Medulla oblongata (tissue), 1 donor: ENCODE data around the gene SLC6A6.

Experiments used
- DNase-seq: peaks from one replicate; pipeline ENCODE4 v3.0.0-alpha.2; 2015; ENCODE audit errors: extremely low spot score

Gene SLC6A6

DNA sequence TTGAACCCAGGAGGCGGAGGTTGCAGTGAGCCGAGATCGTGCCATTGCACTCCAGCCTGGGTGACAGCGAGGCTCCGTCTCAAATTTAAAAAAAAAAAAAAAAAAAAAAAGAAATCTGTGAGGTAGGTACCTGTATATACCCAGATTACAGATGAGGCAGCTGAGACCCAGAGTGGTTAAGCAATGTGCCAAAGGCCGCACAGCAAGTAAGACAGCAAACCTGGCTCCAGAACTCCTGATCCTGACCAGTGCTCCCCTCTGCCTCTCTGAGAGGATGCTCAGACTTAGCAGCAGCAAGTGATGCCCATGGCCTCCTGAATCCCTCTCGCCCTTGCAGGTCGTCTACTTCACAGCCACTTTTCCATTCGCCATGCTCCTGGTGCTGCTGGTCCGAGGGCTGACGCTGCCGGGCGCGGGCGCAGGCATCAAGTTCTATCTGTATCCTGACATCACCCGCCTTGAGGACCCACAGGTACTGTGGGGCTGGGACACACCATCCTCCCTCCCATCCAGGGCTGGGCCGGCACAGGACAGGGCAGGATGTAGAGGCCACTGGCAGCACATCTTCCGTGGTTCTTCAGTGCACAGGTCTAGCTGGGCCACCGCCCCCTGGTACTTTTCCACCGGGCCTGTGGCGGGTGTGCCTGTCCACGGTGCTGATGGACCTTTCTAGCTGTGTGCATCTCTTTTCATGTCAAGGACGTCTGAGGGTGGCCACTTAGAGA lies 63.9 kb downstream of the SLC6A6 start:
- no peak for DNase-seq

DNA sequence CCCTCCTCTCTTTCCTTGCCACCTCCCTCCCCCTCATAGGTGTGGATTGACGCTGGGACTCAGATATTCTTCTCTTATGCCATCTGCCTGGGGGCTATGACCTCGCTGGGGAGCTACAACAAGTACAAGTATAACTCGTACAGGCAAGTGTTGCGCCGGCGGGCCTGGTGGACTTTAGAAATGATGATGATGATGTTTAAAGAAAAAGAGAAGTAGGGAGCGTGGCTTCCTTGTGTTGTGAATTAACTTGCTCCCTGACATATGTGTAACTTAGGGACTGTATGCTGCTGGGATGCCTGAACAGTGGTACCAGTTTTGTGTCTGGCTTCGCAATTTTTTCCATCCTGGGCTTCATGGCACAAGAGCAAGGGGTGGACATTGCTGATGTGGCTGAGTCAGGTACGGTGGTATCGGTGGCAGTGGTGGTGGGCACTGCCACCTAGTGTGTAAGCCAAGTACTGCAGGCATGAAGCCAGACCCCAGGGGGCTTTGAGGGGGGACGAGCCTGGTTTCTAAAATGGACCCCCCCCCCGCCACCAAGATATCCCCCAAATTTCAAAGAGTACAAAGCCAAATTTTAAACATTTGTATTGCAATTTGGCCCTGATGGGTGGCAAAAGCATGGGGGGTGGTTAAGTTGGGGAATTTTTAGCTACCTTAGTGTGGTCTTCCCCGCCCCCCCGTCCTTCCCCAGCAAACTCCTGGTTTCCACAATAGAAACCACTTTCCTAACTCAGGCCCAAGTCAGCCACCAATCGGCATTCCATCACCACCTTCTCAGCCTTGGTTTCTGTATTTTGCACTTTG lies 65.6 kb downstream of the SLC6A6 start:
- peak; percentile 62 for DNase-seq

DNA sequence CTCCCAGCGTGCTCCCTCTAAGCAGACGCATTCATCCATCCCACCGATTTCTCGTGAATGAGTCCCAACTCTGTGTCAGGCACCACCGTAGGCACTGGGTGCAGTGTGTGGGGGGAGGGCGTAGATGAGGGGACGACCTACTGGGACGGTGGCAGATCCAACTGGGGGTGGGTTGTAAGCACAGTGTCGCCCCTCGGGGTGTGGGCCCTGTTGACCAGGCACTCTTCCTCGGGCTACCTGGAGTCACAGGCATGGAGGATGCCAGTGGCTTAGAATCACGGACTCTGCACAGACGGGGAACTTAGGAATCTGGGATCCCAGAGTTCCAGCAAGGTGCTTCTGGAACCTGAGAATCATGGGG lies 66.2 kb downstream of the SLC6A6 start:
- DNase-seq, result no peak

DNA sequence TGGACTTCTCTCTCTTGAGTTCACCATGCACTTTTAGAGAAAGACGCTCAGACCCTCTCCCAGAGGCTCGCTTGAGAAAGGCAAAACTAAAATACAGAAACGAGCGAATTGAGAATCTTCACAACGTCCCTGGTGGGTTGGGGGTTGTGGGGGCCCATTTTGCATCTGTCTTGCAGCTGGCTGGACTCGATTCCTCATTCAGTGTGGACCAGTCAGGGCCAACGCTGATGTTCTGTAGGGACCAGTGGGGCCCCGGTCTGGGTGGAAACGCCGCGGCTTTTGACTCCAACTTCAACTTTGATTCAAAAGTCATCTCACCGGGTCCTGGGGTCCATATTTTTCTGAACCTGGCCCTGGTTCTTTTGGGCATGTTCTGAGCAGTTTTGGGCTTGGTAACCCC lies 68.1 kb downstream of the SLC6A6 start:
- DNase-seq, result no peak

DNA sequence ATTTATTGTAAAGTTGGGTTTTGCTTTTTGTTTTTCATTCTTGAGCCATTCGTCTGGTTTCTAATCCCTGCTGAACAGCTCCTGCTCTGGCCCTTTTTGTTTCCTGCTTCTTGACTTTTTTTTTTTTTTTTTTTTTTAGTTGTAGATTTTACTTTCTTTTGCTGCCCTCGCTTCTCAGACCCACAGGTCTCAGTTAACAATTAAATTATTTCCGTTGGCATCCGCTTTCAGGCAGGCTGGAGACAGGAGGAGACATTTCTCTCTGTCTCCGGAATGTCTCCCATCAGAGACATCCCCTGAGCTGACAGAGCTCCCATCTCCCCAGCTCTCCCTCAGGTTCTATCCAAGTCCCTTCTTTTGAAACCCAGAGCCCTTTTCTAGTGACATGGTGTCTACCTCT lies 68.6 kb downstream of the SLC6A6 start:
- DNase-seq, result no peak

DNA sequence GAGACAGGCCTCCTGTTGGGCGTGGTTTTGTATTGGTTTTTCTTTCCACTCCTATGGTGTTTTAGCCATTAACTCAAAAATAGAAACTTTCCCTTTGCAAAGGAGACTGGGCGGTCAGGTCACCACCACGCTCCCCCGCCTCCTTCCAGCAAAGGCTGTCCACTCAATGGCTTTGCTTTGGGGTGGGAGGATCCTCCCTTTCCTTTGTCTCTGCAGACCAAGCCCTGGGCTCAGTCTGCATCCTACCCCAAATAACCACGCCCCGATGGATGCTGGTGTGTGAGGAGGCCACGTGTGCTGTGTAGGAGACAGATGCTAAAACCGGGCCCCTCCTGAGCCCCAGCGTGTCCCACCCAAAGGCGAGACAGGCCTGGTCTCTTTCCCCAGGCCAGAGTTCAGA lies 69.3 kb downstream of the SLC6A6 start:
- DNase-seq, result no peak

DNA sequence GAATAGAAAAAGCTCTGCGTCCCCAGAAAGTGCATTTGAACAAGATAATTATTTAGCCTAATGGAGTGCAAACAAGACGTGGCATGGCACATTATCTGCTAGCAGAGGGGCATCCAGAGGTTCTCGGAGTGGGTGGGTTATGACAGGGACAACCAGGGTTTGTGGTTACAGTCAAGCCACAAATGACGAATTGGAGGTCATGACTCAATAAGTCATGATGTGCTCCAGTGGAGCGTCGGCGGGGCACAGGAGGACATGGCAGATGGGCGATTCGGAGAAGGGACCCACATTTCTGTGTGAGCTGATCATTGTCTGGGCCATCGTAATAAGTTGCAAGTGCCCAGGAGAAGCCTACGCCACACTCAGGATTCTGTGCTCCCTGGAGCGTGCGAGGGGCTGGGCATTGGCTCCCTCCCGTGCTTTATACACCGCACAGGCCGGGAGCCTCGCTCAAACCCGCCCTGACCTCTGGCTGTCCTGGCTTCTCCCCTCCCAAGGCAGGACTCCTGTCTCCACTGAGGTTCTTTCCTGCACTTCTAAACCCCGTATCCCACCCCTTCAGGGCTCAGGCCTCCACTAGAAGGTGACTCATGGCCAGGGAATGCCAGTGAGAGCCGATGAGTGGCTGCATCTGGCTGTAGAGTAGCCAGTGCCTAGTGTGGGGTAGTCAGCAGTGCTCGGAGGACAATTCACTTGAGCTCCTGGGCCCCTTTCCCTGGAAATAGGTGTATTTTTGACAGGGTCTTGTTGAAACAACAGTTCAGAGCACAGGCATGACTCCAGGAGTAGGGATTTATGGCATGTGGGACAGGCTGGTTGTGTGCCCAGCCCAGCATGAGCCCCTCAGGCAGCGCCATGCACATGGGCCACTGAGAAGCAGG lies 70.3 kb downstream of the SLC6A6 start:
- no peak for DNase-seq

DNA sequence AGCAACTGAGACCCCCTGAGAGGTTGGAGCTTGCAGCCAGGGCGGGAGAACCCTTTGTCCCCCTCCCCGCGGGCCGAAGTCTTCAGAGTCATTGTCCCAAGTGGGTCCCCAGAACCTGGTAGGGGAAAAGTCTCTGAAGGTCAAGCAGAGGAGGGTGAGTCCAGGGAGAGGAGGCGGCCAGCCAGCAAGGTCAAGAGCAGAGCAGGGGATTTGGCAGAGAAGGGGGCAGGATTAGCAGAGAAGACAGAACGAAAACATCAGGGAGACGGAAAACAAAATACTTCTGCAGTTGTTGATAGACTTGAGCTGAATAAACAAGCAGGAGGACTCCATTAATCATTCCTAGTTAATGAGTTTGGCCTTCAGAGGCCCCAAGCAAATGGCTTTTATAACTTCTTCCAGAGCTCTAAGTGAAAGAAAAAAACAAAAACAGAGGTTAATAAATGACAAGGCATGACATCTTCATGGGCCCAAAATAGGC lies 71.0 kb downstream of the SLC6A6 start:
- no peak for DNase-seq

DNA sequence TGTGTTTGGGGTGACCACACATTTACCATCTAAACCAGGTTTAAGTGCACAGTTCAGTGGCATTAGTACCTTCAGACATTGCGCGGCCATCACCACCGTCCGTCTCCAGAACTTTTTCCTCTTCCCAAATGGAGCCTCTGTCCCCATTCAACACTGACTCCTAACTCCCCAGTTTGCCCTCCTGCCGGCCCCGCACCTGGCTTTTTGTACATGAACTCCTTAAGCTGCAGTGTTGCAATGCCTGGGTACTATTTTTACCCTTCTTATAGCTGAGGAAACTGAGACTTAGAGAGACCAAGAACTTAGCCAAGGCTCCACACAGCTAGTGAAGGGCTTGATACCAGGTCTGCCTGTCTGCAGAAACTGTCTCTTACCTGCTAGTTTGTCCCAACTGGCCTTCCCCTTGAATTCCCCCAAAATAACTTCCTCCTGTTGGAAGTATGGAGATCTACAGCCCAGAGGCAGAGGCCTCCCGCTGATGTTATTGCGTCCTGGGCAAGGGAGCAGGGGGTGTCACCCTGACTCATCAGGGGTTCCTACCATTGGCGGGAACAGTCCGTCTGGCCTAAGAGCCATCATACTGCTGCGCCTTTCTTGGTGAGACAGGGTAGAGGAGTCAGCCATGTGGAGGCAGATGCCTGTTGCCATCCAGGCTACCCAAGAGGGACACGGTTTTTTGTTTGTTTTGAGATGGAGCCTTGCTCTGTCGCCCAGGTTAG lies 72.1 kb downstream of the SLC6A6 start:
- no peak for DNase-seq

DNA sequence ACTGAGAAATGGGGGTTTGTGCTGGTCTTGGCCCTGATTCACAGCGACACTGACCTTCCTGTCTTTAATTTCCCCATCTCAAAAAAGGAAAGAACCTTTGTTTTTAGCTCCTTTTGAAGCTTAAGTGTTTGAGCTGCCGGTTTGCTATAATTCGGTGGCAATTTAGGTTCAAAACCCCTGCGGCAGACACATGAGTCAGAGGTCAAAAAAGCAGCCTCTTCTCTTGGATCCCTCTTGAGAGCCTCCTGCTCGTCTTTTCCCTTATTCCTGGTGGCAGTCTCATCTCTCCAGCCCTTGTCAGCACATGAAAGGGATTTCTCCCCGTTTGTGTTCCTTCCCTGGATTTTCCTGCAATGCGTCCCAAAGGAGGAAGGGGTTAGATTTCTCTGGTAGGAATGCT lies 73.2 kb downstream of the SLC6A6 start:
- DNase-seq, result no peak

DNA sequence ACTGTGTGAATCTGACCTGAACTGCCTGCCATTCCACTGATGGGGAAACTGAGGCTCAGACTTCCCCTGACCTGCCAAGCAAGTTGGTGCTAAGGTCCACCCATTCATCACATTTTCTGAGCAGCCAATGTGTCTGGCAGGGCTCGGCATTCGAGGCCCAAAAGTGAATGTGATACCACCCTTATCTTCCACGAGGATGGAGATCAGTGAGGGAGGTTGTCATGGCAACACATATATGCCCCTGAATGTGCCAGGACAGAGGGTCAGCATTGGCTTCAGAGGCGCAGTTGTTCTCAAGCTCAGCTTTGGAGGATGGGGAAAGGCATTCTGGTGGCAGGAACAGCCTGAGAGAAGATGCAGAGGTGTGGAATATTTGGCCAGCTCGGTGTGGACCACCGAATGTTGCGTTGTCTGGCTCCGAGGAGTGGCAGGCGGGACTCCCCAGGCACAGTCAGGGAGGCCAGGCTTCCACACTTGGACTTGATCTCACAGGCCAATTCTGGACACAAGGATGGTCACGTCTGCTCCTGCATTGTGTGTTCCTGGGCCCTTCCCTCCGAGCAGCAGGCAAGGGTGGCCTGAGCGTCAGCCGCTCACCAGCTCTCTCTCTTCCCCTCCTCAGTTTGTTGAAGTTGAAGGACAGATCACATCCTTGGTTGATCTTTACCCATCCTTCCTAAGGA lies 74.3 kb downstream of the SLC6A6 start:
- DNase-seq, result no peak

DNA sequence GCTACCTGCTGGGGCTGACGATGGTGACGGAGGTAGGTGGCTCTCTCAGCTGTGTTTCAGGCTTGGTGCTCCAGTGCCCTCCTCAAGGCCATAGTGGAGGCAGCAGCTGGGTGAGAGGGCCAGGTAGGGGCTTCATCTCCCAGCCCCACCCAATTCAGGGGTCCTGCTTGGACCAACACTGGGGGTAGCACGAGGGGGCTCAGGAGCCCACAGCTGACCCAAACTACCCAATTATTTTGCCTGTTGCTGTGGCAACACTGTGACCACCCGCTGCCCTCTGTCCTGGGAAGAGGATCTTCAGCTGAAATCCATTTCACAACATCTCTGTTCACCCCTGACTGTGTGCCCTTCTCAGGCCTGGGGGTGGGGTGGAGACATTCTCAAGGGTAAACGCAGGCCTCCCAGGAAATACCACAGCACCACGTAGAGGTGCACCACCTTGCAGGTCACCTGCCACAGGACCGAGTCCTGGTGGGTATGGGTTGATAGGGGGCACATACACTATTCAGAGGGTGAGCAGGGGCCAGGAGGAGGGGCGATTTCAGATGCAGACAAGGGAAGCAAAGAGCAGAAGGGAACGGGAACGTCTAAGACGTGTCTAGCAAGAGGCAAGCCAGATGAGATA lies 75.0 kb downstream of the SLC6A6 start:
- DNase-seq, result no peak

DNA sequence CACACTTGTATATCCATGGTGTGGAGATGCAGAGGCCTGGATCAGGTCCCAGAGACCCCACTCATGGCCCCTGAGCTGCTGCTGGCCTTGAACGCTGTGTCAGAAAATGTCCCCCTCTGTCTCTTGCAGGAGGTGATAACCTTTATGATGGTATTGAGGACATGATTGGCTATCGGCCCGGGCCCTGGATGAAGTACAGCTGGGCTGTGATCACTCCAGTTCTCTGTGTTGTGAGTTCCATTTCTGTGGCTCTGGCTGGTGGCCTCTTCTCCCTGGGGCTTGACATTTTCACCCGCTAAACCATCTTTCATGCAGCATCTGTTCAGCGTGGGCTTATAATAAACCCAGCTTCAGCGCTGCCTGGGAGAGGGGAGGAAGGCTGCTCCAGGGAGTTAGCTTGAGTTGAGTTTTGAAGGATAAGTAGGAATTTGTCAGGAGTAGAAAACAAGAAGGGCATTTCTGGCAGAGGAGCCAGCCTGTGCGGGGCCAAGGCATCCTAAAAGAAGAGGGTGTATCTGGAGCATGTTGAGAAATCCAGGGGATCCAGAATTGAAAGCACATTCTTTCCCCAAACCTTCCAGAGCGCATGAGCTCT lies 76.6 kb downstream of the SLC6A6 start:
- DNase-seq, result no peak

DNA sequence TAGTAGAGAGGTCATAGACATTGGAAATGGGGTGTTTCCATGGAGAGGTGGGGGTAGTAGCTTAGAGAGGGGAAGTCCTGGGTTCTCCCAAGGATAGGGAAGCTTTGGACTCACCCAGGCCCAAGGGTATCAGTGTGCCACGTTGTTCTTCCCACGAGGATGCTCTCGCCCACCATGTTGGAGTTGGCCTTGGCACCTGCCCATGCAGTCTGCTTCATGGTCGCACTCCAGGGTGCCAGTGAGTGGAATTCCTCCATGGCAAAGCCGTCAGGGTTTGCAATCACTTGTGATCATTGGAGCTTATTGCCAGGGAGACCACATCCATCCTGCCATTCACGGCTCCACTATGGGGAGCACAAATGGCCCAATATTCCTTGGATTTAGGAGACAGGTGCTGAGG lies 77.2 kb downstream of the SLC6A6 start:
- no peak for DNase-seq

DNA sequence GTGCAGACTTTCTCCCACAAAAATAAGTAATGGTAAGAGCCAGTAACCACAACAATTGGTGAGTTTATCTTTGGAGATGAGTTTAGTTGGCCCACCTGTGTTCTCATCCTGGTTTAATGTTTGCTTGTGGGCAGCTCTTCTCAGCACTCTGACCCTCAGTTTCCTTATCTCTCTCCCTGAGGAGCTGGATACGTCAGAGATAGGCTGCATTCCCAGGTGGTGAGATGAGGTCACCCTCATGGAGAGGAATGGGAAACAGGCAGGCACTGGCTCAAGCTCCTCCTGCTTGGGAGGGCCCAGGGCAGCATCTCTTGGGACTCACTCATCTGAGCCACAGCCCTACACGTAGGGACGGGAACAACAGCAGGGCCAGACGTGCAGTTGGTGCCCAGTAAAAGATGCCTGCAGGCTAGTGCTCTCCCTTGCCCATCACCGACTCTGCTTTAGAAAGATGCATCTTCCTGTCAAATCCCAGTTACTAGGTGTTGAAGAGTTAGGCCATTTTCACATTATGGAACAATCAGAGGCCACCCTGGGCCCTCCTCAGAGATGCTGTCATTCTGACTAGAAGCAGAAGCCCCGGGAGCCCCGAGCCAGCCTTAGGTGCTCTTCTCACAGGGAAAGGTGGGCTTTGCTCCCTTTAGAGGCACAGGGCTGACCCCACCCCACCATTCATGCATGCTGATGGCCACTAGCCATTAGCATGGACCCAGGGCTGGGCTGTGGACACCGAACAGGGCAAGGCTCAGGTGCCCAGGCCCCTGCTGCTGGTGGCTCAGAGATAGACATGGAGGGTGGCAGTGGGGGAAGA lies 78.0 kb downstream of the SLC6A6 start:
- no peak for DNase-seq

DNA sequence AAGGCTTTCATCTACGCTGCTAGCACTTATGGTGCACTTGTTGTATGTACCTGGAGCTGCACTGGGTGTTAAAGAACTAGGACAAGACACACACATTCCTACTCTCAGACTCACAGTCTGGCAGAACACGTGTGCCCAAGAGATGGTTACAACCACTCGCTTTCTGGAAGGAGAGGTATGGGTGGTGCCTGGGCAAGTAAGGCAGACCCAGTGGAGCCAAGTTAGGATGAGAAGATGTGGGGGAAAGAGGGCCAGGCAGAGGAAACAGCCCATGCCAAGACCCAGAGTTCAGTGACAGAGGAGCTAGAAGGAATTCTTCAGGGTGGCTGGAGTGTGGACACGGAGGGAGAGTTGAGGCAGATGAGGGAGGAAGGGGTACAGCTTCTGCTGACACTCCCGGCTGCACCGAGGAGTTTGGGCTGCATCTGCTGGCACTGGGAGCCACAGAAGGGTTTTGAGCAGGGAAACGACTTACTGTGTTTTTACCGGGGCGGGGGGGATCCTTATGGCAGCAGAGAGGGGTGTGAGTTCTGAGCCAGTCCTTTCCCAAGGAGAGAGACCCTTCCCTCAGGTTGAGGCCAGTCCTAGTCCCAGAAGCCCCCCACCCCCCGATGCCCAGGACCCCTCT lies 78.7 kb downstream of the SLC6A6 start:
- DNase-seq, result no peak

DNA sequence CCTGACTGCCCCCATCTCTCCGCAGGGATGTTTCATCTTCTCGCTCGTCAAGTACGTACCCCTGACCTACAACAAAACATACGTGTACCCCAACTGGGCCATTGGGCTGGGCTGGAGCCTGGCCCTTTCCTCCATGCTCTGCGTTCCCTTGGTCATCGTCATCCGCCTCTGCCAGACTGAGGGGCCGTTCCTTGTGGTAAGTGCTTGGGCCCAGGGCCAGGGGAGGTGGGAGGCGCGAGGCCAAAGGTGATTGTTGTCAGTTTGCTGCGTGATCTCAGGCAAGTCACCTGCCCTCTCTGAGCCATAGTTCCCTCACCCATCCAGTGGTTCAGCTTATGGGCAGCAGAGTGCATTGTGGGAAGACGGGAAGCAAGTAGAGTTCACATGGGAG lies 79.2 kb downstream of the SLC6A6 start:
- no peak for DNase-seq

DNA sequence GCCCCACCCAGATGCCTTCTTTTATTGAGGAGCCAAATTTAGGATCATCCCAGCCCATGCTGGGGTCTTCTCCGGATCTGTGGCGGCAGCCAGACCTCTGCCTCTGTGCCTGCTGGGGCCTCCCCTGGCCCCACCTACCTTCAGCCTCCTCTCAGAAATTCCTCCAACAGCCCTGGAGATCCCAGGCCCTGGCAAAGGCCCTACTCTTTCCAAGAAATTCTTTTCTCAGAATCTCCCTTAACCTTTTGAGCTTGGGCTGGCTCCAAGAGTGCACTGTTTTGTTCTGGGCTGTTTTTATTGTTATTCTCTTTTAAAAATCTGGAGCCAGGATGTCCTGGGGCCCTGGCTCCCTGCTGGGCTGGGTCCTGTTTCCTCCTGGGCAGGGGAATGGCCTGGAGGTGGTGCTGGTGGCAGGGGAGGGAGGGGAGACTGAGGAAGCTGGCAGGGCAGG lies 79.9 kb downstream of the SLC6A6 start:
- no peak for DNase-seq

DNA sequence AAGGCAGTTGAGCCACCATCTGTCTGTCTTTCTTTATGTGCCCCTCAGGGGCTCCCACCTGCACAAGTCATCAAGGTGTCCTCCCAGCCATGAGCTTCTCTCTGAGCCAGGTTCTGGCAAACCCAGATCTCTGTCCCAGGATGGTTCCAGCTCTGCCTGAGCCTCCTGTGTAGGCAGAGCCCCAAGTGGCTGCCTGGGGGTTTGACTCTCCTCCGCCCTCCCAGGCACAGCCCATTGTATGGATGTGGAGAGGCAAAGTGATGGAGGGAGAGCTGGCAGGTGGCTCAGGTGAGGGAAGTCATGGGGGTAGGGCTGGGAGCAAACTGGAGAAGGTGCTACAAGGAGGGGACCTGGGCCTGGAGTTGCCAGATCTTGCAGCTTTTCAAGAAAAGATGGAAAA lies 80.9 kb downstream of the SLC6A6 start:
- DNase-seq, result no peak
